IMR-90 (cell line): Measurements from ENCODE around the gene ERMARD. TPM values are rescaled to one million over a fixed set of nuclear protein-coding genes. Genes with fewer than 3 reads are reported as not detected.

Experiments used
- ATAC-seq: fragments of 200-7000 bp; cut with Tn5 transposase; 2 replicates; pipeline ENCODE4 v1.9.1; 2020; ENCODE audit warnings: low read depth, mild to moderate bottlenecking, moderate library complexity
- BruUV-seq: library from RNA; stranded (reverse); fragments of 400-500 nt; replicated peaks from 2 replicates; lab custom pipeline; 2021; lab: Mats Ljungman, UMichigan
- CTCF ChIA-PET: fragments of 300-600 bp; formaldehyde crosslinking; extraction: SDS; loops from one replicate; lab custom pipeline; 2021; ENCODE audit warnings: antibody characterized with exemption; lab: Yijun Ruan, JAX
- POLR2A ChIA-PET: fragments of 300-600 bp; sonication (Branson Sonifier 250); formaldehyde crosslinking; loops from one replicate; lab custom pipeline; 2022; ENCODE audit warnings: antibody characterized with exemption; ENCODE audit not compliant: unreplicated experiment; lab: Charles Lee
- DNase-seq: peaks from one replicate; pipeline ENCODE4 v3.0.0; 2013
- H2AFZ ChIP-seq: replicated peaks from 2 replicates; pipeline ENCODE3; 2013; ENCODE audit warnings: low read length, mild to moderate bottlenecking; ENCODE audit not compliant: poor library complexity
- H2AK5ac ChIP-seq: 2 replicates; pipeline ENCODE4 v1.6.1; 2013; ENCODE audit warnings: low read depth, low read length, inconsistent platforms
- H2AK9ac ChIP-seq: replicated peaks from 2 replicates; pipeline ENCODE3; 2013; ENCODE audit warnings: mild to moderate bottlenecking, low read depth, low read length, moderate library complexity; ENCODE audit not compliant: poor library complexity
- H2BK120ac ChIP-seq: 2 replicates; pipeline ENCODE4 v1.6.1; 2013; ENCODE audit warnings: low read depth, low read length, inconsistent platforms
- H2BK15ac ChIP-seq: 3 replicates; pipeline ENCODE4 v1.6.1; 2013; ENCODE audit warnings: low read depth, low read length, inconsistent platforms
- H2BK20ac ChIP-seq: 2 replicates; pipeline ENCODE4 v1.6.1; 2013; ENCODE audit warnings: low read depth, mild to moderate bottlenecking, inconsistent platforms, low read length, moderate library complexity
- H2BK5ac ChIP-seq: 2 replicates; pipeline ENCODE4 v1.6.1; 2013; ENCODE audit warnings: mild to moderate bottlenecking, low read depth, low read length, inconsistent platforms; ENCODE audit not compliant: poor library complexity, severe bottlenecking
- H3K14ac ChIP-seq: replicated peaks from 2 replicates; pipeline ENCODE4 v1.6.1; 2013; ENCODE audit warnings: low read depth, low read length, inconsistent platforms
- H3K18ac ChIP-seq: 2 replicates; pipeline ENCODE4 v1.6.1; 2013; ENCODE audit warnings: low read depth, low read length, control low read depth
- H3K23ac ChIP-seq: 2 replicates; pipeline ENCODE4 v1.6.1; 2013; ENCODE audit warnings: low read depth, low read length, inconsistent platforms
- H3K27ac ChIP-seq: 2 replicates; pipeline ENCODE4 v1.5.1; 2013; ENCODE audit warnings: mild to moderate bottlenecking, control low read depth, low read length; ENCODE audit not compliant: insufficient read depth
- H3K27me3 ChIP-seq: 2 replicates; pipeline ENCODE4 v1.6.1; 2013; ENCODE audit warnings: low read length; ENCODE audit not compliant: control insufficient read depth, insufficient read depth
- H3K36me3 ChIP-seq: 2 replicates; pipeline ENCODE4 v1.6.1; 2013; ENCODE audit warnings: low read length, mixed read lengths; ENCODE audit not compliant: control insufficient read depth, insufficient read depth
- H3K4ac ChIP-seq: 2 replicates; pipeline ENCODE4 v1.6.1; 2013; ENCODE audit warnings: low read depth, low read length, inconsistent platforms
- H3K4me1 ChIP-seq: 2 replicates; pipeline ENCODE4 v1.6.1; 2013; ENCODE audit warnings: low read length, mixed read lengths; ENCODE audit not compliant: control insufficient read depth, insufficient read depth
- H3K4me2 ChIP-seq: 2 replicates; pipeline ENCODE4 v1.6.1; 2013; ENCODE audit warnings: low read depth, mild to moderate bottlenecking, control low read depth, low read length, moderate library complexity
- H3K4me3 ChIP-seq: 2 replicates; pipeline ENCODE4 v1.5.1; 2013; ENCODE audit warnings: low read depth, mild to moderate bottlenecking, control low read depth, low read length, moderate library complexity; ENCODE audit not compliant: insufficient read depth
- H3K56ac ChIP-seq: 2 replicates; pipeline ENCODE4 v1.6.1; 2013; ENCODE audit warnings: low read length, inconsistent platforms; ENCODE audit not compliant: insufficient read depth; ENCODE audit errors: extremely low read depth
- H3K79me1 ChIP-seq, 2 experiments: 2 replicates each; pipeline ENCODE4 v1.6.1; 2013; ENCODE audit warnings: low read length in 2 of 2, inconsistent platforms in 1 of 2, low read depth in 1 of 2
- H3K9ac ChIP-seq: 2 replicates; pipeline ENCODE4 v1.6.1; 2013; ENCODE audit warnings: low read depth, low read length, control low read depth
- H3K9me1 ChIP-seq: 2 replicates; pipeline ENCODE4 v1.6.1; 2013; ENCODE audit warnings: low read length, inconsistent platforms; ENCODE audit not compliant: insufficient read depth
- H3K9me3 ChIP-seq: 2 replicates; pipeline ENCODE4 v1.6.1; 2013; ENCODE audit warnings: low read length; ENCODE audit not compliant: control insufficient read depth, insufficient read depth
- H4K20me1 ChIP-seq: 2 replicates; pipeline ENCODE4 v1.6.1; 2013; ENCODE audit warnings: low read length, inconsistent platforms; ENCODE audit not compliant: insufficient read depth
- H4K5ac ChIP-seq: 2 replicates; pipeline ENCODE4 v1.6.1; 2013; ENCODE audit warnings: mild to moderate bottlenecking, low read depth, low read length, control low read depth
- H4K8ac ChIP-seq, 2 experiments: 2 replicates each; pipeline ENCODE4 v1.6.1; 2013; ENCODE audit warnings: low read depth in 2 of 2, low read length in 2 of 2, control low read depth in 1 of 2, inconsistent platforms in 1 of 2
- H4K91ac ChIP-seq: 2 replicates; pipeline ENCODE4 v1.6.1; 2013; ENCODE audit warnings: low read depth, low read length, inconsistent platforms; ENCODE audit not compliant: insufficient read depth
- BHLHE40 ChIP-seq: fragments of 150-350 bp; IDR thresholded peaks from 2 replicates; pipeline ENCODE4 v1.6.1; 2016; ENCODE audit warnings: mild to moderate bottlenecking, low read depth, low read length
- CEBPB ChIP-seq: IDR thresholded peaks from 2 replicates; pipeline ENCODE4 v1.6.1; 2012; ENCODE audit warnings: low read depth, low read length, improper control_type of control experiment
- MAZ ChIP-seq: IDR thresholded peaks from 2 replicates; pipeline ENCODE4 v1.6.1; 2012; ENCODE audit warnings: low read depth, mild to moderate bottlenecking, low read length, improper control_type of control experiment, moderate library complexity, borderline replicate concordance
- MXI1 ChIP-seq: IDR thresholded peaks from 2 replicates; pipeline ENCODE4 v1.6.1; 2012; ENCODE audit warnings: low read depth, mild to moderate bottlenecking, low read length, moderate library complexity, borderline replicate concordance
- NFE2L2 ChIP-seq: fragments of 150-350 bp; IDR thresholded peaks from 2 replicates; pipeline ENCODE4 v1.6.1; 2016; ENCODE audit warnings: low read depth, mild to moderate bottlenecking, low read length
- POLR2A ChIP-seq: IDR thresholded peaks from 2 replicates; pipeline ENCODE4 v1.6.1; 2012; ENCODE audit warnings: mild to moderate bottlenecking, low read depth, low read length
- RAD21 ChIP-seq: IDR thresholded peaks from 2 replicates; pipeline ENCODE4 v1.6.1; 2012; ENCODE audit warnings: low read length, improper control_type of control experiment
- RCOR1 ChIP-seq: IDR thresholded peaks from 2 replicates; pipeline ENCODE4 v1.6.1; 2012; ENCODE audit warnings: mild to moderate bottlenecking, low read length, improper control_type of control experiment; ENCODE audit not compliant: insufficient replicate concordance
- WGBS, 2 experiments: methylation state at CpG; one replicate each; pipeline versions ENCODE4 v1.1.5 to v1.1.7; 2013; ENCODE audit warnings: missing lambda C conversion rate in 2 of 2; ENCODE audit not compliant: insufficient read length in 1 of 2; ENCODE audit errors: extremely low coverage in 2 of 2; 5-methylcytosine and 5-hydroxymethylcytosine counted together
- dilution Hi-C: fragments of 300-500 bp; cut with HindIII; formaldehyde crosslinking; loops from one replicate; pipeline ENCODE4 v1.14.3; 2018; ENCODE audit warnings: low sequenced_read_pairs; ENCODE audit not compliant: unreplicated experiment
- in situ Hi-C: fragments of 300-500 bp; cut with MboI; formaldehyde crosslinking; loops from 3 replicates; pipeline ENCODE4 v1.14.3; 2019; ENCODE audit warnings: low sequenced_read_pairs, inconsistent platforms, mixed read lengths
- intact Hi-C: fragments of 100-400 bp; cut with micrococcal nuclease; formaldehyde crosslinking; loops from 2 replicates; pipeline ENCODE4 v1.10.0; 2022
- polyA plus RNA-seq, 3 experiments: library from polyadenylated mRNA; depleted of rRNA; stranded (reverse); fragments of >200 nt; gene quantifications; 2 replicates each; pipeline ENCODE4 v1.2.3, GENCODE V29; 2012; ENCODE audit warnings: low replicate concordance in 1 of 3
- total RNA-seq: library from RNA; depleted of rRNA; stranded (reverse); fragments of >200 nt; gene quantifications from 2 replicates; pipeline ENCODE4 v1.2.3, GENCODE V29; 2012

ERMARD gene
- total and polyA plus RNA-seq, 2 of the 4 experiments (the other 2 are of a cell fraction): 15.1 to 25.4 TPM

DNA sequence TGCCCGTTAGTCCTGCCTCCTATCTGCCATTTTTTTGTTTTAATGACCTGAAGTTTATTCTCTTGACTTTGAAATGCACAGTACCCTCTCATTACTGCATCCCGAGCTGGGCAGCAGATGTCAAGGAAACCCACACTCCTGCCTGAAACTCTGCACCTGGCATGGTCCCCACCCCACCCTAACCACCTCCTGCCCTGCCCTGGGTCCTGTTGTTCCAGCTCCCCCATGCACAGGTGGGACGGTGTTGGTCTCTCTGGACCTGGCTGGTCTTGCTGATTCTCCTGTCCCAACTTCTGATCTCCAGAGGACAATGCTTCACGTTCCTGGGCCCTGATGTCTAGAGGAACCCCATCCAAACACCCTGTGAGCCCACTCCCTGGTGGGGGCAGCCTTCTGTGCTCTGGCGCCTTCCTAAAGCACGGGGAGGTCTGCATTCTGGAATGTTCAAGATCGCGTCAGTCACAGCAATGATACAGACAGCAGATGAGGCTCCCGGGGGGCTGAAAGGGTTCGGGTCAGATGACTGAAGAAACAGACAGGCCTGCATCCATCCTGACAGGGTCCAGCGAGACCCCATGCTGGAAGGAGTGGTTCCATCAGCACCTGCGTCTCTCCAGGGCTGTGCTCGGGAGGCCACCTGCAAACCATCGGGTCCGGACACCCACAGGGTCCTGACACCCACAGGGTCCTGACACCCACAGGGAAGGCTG, 73.6 kb downstream of the ERMARD start:
- Histone ChIP-seq H3K4me3 (no peak overlapping the region), H3K36me3 (no peaks in the 10 kb centered on the region), H4K20me1 (no peaks in the 10 kb centered on the region), H3K23ac (no peak overlapping the region), H3K9ac (no peak overlapping the region), H4K5ac (no peak overlapping the region), H4K8ac (no peak overlapping the region), H3K18ac (no peak overlapping the region), H3K4ac (no peak overlapping the region), H3K27ac (no peak overlapping the region), H4K91ac (no peak overlapping the region), H3K4me1 (no peaks in the 10 kb centered on the region), H2AK9ac (no peak overlapping the region), H3K14ac (no peak overlapping the region), H2BK15ac (no peak overlapping the region), H2BK20ac (no peak overlapping the region), H2AFZ (no peak overlapping the region), H3K79me1 (no peaks in the 10 kb centered on the region), H3K4me2 (no peak overlapping the region), H3K9me1 (no peaks in the 10 kb centered on the region), H3K27me3 (peaks cover 4% of the 10 kb centered on the region; the same call in 1 of the 2 replicates), H3K9me3 (no peaks in the 10 kb centered on the region; the same call in 1 of the 2 replicates), H2AK5ac (no peak overlapping the region), H2BK120ac (no peak overlapping the region), H2BK5ac (no peak overlapping the region), H3K56ac (no peak overlapping the region)
- ChIA-PET POLR2A (no interaction called here), CTCF (interaction anchor here (2.0 kb wide), 1 partner anchor 692 kb away, joined by 4 read pairs; no protein-coding TSS in a partner anchor)
- DNase-seq (no peak), ATAC-seq (no peak)
- intact Hi-C loops (no loop called here), dilution Hi-C loops (no loop called here), in situ Hi-C loops (no loop called here)
- 67% methylated on average over 12 of the region's 15 CpGs; no CpG with 5 or more reads in 1 of the 2 experiments for WGBS, 2 experiments
- TF ChIP-seq NFE2L2 (no peak), POLR2A (no peak), RAD21 (no peak), MAZ (no peak), MXI1 (no peak), CEBPB (no peak), BHLHE40 (no peak), RCOR1 (no peak)
- BruUV-seq: no TSS peak
